K562 (cell line): ENCODE results near the gene SLC7A10. TPM values are rescaled to one million over a fixed set of nuclear protein-coding genes. Genes with fewer than 3 reads are reported as not detected.

ENCODE experiments used
- CBFA2T3 ChIP-seq: fragments of 450-650 bp; IDR thresholded peaks from 2 replicates; pipeline ENCODE4 v1.6.1; 2017
- CCNT2 ChIP-seq: IDR thresholded peaks from 2 replicates; pipeline ENCODE4 v1.6.1; 2011; ENCODE audit warnings: borderline replicate concordance, low read depth, mild to moderate bottlenecking, moderate library complexity, mixed read lengths, low read length; ENCODE audit not compliant: insufficient read length; ENCODE audit errors: extremely low read depth
- FOSL1 ChIP-seq: fragments of 200-800 bp; sonication (Bioruptor generic); conservative IDR thresholded peaks from 2 replicates; pipeline ENCODE4 v1.6.1; 2016; ENCODE audit warnings: missing genetic modification characterization, missing compliant biosample characterization
- KDM5B ChIP-seq: fragments of 200-600 bp; sonication (generic); IDR thresholded peaks from 2 replicates; pipeline ENCODE4 v1.6.1; 2012; ENCODE audit warnings: low read depth, mild to moderate bottlenecking, moderate library complexity, low read length, control low read depth, inconsistent platforms; ENCODE audit not compliant: insufficient replicate concordance
- PHB2 ChIP-seq: fragments of 450-650 bp; IDR thresholded peaks from 2 replicates; pipeline ENCODE4 v1.6.1; 2017; ENCODE audit warnings: low read depth
- PTTG1 ChIP-seq: fragments of 450-650 bp; IDR thresholded peaks from 2 replicates; pipeline ENCODE4 v1.6.1; 2016; ENCODE audit warnings: low read depth, mild to moderate bottlenecking, missing genetic modification characterization, missing compliant biosample characterization
- SOX6 ChIP-seq: fragments of 450-650 bp; IDR thresholded peaks from 2 replicates; pipeline ENCODE4 v1.6.1; 2014; ENCODE audit warnings: mild to moderate bottlenecking
- TEAD4 ChIP-seq, 2 experiments: sonication (generic) in 1 of 2; formaldehyde crosslinking in 1 of 2; IDR thresholded peaks; 2 replicates each; pipeline versions ENCODE4 v1.6.1 to v1.8.0; 2012 to 2022; ENCODE audit warnings: borderline replicate concordance in 1 of 2, inconsistent platforms in 1 of 2, low read length in 1 of 2, mild to moderate bottlenecking in 1 of 2, missing genetic modification reagents in 1 of 2
- ZNF3 ChIP-seq: fragments of 250-450 bp; sonication (Bioruptor Pico); IDR thresholded peaks from 2 replicates; pipeline ENCODE4 v1.5.0; 2021; ENCODE audit warnings: mild to moderate bottlenecking, moderate library complexity
- polyA plus RNA-seq, 8 experiments: library from polyadenylated mRNA; depleted of rRNA in 4 of 8; stranded (reverse) in 5 of 8; unstranded in 3 of 8; fragments of >200 nt; fragmentation: Nextera tagmentation in 2 of 8; fragmentation: Illumina TruSeq in 1 of 8; extraction: Ambion mirVana in 2 of 8; extraction: Trizol in 1 of 8; gene quantifications; 2 replicates each; pipeline versions ENCODE4 v1.2.1 to v1.2.3, GENCODE V29; 2011 to 2014; ENCODE audit warnings: inconsistent platforms in 1 of 8, missing spikeins in 1 of 8
- total RNA-seq, 7 experiments: library from RNA; depleted of rRNA in 6 of 7; stranded (reverse); fragments of >200 nt in 6 of 7; fragmentation: Illumina TruSeq in 2 of 7; extraction: Trizol in 2 of 7; gene quantifications; 2 replicates each; pipeline versions ENCODE4 v1.2.1 to v1.2.3, GENCODE V29; 2011 to 2021; ENCODE audit warnings: low replicate concordance in 1 of 7
- TF ChIP-seq, protein P1 (sequence below): fragments of 450-650 bp; IDR thresholded peaks from 2 replicates; pipeline ENCODE4 v1.6.1; 2016; ENCODE audit warnings: mild to moderate bottlenecking, moderate library complexity
- TF ChIP-seq, protein P2 (sequence below): sonication (generic); formaldehyde crosslinking; IDR thresholded peaks from 2 replicates; pipeline ENCODE4 v1.4.0; 2020; ENCODE audit warnings: mild to moderate bottlenecking, missing genetic modification reagents
- TF ChIP-seq, protein P3 (sequence below): fragments of 450-650 bp; IDR thresholded peaks from 2 replicates; pipeline ENCODE4 v1.6.1; 2016; ENCODE audit warnings: antibody characterized with exemption

Gene SLC7A10
- total and polyA plus RNA-seq, 9 of the 15 experiments (the other 6 are each of a cell fraction or from before 2014, with no cell fraction given): 0.07 TPM; not detected in 8

DNA sequence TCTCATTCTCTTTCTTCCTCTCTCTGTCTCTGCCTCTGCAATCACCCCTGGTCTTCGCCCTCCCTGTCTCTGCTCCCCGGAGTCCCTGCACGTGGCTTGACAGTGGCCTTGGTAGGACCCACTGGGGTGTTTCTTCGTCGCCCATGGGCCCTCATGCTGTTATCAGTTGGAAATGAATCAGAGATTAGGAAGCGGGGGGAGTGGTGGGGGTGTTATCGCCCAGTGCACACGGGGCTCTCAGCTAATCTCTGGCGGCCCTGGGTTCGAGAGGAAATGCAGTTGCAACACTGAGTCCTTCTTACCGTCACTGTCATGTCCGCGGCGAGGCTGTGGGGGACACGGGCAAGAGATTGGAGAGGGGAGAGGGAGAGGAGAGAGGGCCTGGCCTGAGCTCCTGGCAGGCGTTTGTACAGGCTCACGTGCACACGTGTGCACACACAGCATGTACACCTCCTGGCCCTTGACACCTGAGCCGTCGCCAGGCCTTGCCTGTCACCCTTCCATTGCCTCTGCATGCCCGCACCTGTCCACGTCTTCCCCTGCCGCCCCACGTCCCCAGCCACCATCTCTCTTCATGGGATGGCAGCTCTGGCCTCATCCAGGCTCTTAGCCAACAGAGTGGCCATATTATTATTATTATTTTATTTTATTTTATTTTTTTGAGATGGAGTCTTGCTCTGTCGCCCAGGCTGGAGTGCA is 37.8 kb upstream of the SLC7A10 start (continued):
- TF ChIP-seq, protein P1, sequence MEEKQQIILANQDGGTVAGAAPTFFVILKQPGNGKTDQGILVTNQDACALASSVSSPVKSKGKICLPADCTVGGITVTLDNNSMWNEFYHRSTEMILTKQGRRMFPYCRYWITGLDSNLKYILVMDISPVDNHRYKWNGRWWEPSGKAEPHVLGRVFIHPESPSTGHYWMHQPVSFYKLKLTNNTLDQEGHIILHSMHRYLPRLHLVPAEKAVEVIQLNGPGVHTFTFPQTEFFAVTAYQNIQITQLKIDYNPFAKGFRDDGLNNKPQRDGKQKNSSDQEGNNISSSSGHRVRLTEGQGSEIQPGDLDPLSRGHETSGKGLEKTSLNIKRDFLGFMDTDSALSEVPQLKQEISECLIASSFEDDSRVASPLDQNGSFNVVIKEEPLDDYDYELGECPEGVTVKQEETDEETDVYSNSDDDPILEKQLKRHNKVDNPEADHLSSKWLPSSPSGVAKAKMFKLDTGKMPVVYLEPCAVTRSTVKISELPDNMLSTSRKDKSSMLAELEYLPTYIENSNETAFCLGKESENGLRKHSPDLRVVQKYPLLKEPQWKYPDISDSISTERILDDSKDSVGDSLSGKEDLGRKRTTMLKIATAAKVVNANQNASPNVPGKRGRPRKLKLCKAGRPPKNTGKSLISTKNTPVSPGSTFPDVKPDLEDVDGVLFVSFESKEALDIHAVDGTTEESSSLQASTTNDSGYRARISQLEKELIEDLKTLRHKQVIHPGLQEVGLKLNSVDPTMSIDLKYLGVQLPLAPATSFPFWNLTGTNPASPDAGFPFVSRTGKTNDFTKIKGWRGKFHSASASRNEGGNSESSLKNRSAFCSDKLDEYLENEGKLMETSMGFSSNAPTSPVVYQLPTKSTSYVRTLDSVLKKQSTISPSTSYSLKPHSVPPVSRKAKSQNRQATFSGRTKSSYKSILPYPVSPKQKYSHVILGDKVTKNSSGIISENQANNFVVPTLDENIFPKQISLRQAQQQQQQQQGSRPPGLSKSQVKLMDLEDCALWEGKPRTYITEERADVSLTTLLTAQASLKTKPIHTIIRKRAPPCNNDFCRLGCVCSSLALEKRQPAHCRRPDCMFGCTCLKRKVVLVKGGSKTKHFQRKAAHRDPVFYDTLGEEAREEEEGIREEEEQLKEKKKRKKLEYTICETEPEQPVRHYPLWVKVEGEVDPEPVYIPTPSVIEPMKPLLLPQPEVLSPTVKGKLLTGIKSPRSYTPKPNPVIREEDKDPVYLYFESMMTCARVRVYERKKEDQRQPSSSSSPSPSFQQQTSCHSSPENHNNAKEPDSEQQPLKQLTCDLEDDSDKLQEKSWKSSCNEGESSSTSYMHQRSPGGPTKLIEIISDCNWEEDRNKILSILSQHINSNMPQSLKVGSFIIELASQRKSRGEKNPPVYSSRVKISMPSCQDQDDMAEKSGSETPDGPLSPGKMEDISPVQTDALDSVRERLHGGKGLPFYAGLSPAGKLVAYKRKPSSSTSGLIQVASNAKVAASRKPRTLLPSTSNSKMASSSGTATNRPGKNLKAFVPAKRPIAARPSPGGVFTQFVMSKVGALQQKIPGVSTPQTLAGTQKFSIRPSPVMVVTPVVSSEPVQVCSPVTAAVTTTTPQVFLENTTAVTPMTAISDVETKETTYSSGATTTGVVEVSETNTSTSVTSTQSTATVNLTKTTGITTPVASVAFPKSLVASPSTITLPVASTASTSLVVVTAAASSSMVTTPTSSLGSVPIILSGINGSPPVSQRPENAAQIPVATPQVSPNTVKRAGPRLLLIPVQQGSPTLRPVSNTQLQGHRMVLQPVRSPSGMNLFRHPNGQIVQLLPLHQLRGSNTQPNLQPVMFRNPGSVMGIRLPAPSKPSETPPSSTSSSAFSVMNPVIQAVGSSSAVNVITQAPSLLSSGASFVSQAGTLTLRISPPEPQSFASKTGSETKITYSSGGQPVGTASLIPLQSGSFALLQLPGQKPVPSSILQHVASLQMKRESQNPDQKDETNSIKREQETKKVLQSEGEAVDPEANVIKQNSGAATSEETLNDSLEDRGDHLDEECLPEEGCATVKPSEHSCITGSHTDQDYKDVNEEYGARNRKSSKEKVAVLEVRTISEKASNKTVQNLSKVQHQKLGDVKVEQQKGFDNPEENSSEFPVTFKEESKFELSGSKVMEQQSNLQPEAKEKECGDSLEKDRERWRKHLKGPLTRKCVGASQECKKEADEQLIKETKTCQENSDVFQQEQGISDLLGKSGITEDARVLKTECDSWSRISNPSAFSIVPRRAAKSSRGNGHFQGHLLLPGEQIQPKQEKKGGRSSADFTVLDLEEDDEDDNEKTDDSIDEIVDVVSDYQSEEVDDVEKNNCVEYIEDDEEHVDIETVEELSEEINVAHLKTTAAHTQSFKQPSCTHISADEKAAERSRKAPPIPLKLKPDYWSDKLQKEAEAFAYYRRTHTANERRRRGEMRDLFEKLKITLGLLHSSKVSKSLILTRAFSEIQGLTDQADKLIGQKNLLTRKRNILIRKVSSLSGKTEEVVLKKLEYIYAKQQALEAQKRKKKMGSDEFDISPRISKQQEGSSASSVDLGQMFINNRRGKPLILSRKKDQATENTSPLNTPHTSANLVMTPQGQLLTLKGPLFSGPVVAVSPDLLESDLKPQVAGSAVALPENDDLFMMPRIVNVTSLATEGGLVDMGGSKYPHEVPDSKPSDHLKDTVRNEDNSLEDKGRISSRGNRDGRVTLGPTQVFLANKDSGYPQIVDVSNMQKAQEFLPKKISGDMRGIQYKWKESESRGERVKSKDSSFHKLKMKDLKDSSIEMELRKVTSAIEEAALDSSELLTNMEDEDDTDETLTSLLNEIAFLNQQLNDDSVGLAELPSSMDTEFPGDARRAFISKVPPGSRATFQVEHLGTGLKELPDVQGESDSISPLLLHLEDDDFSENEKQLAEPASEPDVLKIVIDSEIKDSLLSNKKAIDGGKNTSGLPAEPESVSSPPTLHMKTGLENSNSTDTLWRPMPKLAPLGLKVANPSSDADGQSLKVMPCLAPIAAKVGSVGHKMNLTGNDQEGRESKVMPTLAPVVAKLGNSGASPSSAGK: peak; percentile 84
- TF ChIP-seq ZNF3 (CRISPR knock-in tag): no peak
- peak; percentile 61; the same call in 1 of the 2 replicates for TF ChIP-seq TEAD4 (IDR thresholded peaks at IDR 0.05; ENCODE audit: low read length)
- TF ChIP-seq TEAD4 (CRISPR knock-in tag; IDR thresholded peaks at IDR 0.05; ENCODE audit: borderline replicate concordance): no peak
- peak; percentile 40; the same call in 1 of the 2 replicates for TF ChIP-seq FOSL1 (tag)
- peak; percentile 39 for TF ChIP-seq CCNT2
- TF ChIP-seq PHB2: no peak
- TF ChIP-seq PTTG1 (tag): no peak
- TF ChIP-seq CBFA2T3: peak; percentile 82
- TF ChIP-seq, protein P2, sequence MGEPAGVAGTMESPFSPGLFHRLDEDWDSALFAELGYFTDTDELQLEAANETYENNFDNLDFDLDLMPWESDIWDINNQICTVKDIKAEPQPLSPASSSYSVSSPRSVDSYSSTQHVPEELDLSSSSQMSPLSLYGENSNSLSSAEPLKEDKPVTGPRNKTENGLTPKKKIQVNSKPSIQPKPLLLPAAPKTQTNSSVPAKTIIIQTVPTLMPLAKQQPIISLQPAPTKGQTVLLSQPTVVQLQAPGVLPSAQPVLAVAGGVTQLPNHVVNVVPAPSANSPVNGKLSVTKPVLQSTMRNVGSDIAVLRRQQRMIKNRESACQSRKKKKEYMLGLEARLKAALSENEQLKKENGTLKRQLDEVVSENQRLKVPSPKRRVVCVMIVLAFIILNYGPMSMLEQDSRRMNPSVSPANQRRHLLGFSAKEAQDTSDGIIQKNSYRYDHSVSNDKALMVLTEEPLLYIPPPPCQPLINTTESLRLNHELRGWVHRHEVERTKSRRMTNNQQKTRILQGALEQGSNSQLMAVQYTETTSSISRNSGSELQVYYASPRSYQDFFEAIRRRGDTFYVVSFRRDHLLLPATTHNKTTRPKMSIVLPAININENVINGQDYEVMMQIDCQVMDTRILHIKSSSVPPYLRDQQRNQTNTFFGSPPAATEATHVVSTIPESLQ: no peak
- TF ChIP-seq, protein P3, sequence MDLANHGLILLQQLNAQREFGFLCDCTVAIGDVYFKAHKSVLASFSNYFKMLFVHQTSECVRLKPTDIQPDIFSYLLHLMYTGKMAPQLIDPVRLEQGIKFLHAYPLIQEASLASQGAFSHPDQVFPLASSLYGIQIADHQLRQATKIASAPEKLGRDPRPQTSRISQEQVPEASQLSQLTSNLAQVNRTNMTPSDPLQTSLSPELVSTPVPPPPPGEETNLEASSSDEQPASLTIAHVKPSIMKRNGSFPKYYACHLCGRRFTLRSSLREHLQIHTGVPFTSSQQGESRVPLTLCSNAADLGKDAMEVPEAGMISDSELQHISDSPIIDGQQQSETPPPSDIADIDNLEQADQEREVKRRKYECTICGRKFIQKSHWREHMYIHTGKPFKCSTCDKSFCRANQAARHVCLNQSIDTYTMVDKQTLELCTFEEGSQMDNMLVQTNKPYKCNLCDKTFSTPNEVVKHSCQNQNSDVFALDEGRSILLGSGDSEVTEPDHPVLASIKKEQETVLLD: no peak
- no peak for TF ChIP-seq KDM5B
- 0 out of 2 replicates have a peak, but pooled peaks have one; percentile 20 for TF ChIP-seq SOX6
